Measurements from ENCODE around the gene PPP1R1C. TPM values are rescaled to one million over a fixed set of nuclear protein-coding genes. Genes with fewer than 3 reads are reported as not detected.

PPP1R1C gene
- total RNA-seq, 4 donors from 2014 or later, result 0.78 to 2.8 TPM; not detected in 2

- Histone ChIP-seq H3K36me3 (no peaks in the 10 kb centered on the region), H3K4me3 (replicated peaks in 1 of 3) (no peak overlapping the region), H3K27ac (no peak overlapping the region), H3K27me3 (no peaks in the 10 kb centered on the region), H3K9me3 (no peaks in the 10 kb centered on the region), H3K4me1 (no peaks in the 10 kb centered on the region)
- WGBS, 2 donors, result 88 to 93% methylated on average over 2 of the region's 2 CpGs
- TF ChIP-seq POLR2A (IDR thresholded peaks at IDR 0.05), result no peak
- TF ChIP-seq CTCF (IDR thresholded peaks at IDR 0.05), result no peak
- DNase-seq, result no peak
- intact Hi-C loops (cut with DNase I), result no loop called here
These were observed 15.4 kb upstream of the PPP1R1C start for GRCh38 chr2:181970160-181970794.

- H3K27me3 ChIP-seq, result no peaks in the 10 kb centered on the region
- no peak overlapping the region for H3K27ac ChIP-seq
- no peak overlapping the region for H3K4me3 ChIP-seq (replicated peaks in 1 of 3)
- WGBS, 2 donors, result 97 to 100% methylated on average over 3 of the region's 3 CpGs
- no peak for TF ChIP-seq CTCF (IDR thresholded peaks at IDR 0.05)
- no peak for TF ChIP-seq POLR2A (IDR thresholded peaks at IDR 0.05)
- no peaks in the 10 kb centered on the region for H3K4me1 ChIP-seq
- DNase-seq, result no peak
- no peaks in the 10 kb centered on the region for H3K36me3 ChIP-seq
- H3K9me3 ChIP-seq, result no peaks in the 10 kb centered on the region
- intact Hi-C loops (cut with DNase I), result no loop called here
These were observed 14.6 kb upstream of the PPP1R1C start for GRCh38 chr2:181971032-181971431.

GRCh38 chr2:181972431-181973170 is 13.1 kb upstream of the PPP1R1C start:
- TF ChIP-seq CTCF (IDR thresholded peaks at IDR 0.05), result no peak
- no peak for TF ChIP-seq POLR2A (IDR thresholded peaks at IDR 0.05)

GRCh38 chr2:181973171-181973783 is 12.4 kb upstream of the PPP1R1C start:
- Histone ChIP-seq H3K4me3 (replicated peaks in 1 of 3) (no peak overlapping the region), H3K9me3 (no peaks in the 10 kb centered on the region), H3K4me1 (no peaks in the 10 kb centered on the region), H3K27me3 (no peaks in the 10 kb centered on the region), H3K27ac (no peak overlapping the region), H3K36me3 (no peaks in the 10 kb centered on the region)
- no peak for DNase-seq
- TF ChIP-seq CTCF (IDR thresholded peaks at IDR 0.05) (no peak), POLR2A (IDR thresholded peaks at IDR 0.05) (no peak)
- 83 to 86% methylated on average over 5 of the region's 5 CpGs for WGBS, 2 donors
- intact Hi-C loops (cut with DNase I), result no loop called here

More at GRCh38 chr2:181972431-181973170, 13.1 kb upstream of the PPP1R1C start:
- H3K9me3 ChIP-seq, result no peaks in the 10 kb centered on the region
- WGBS, 2 donors, result 89 to 90% methylated on average over 5 of the region's 5 CpGs
- H3K4me3 ChIP-seq (replicated peaks in 1 of 3), result no peak overlapping the region
- no peak overlapping the region for H3K27ac ChIP-seq
- H3K36me3 ChIP-seq, result no peaks in the 10 kb centered on the region
- no peaks in the 10 kb centered on the region for H3K4me1 ChIP-seq
- no peaks in the 10 kb centered on the region for H3K27me3 ChIP-seq
- intact Hi-C loops (cut with DNase I), result no loop called here
- no peak for DNase-seq
